HepG2 (cell line): ENCODE results near the gene IGDCC3. TPM values are rescaled to one million over a fixed set of nuclear protein-coding genes. Genes with fewer than 3 reads are reported as not detected.

Experiments used
- ARNT2 ChIP-seq: sonication (generic); formaldehyde crosslinking; IDR thresholded peaks from 2 replicates; pipeline ENCODE4 v1.8.0; 2022; ENCODE audit warnings: mild to moderate bottlenecking, low read depth, missing genetic modification reagents, moderate library complexity
- ASH2L ChIP-seq: fragments of 300-600, 200-600 bp; sonication (generic); IDR thresholded peaks from 2 replicates; pipeline ENCODE4 v1.7.0; 2017; ENCODE audit warnings: low read depth, mild to moderate bottlenecking, moderate library complexity, mixed read lengths, low read length; ENCODE audit not compliant: insufficient read length
- CCDC6 ChIP-seq: sonication (generic); formaldehyde crosslinking; IDR thresholded peaks from 2 replicates; pipeline ENCODE4 v1.8.1; 2022; ENCODE audit warnings: mild to moderate bottlenecking, missing genetic modification reagents, moderate library complexity
- CREM ChIP-seq, 2 experiments: sonication (generic) in 1 of 2; formaldehyde crosslinking in 1 of 2; IDR thresholded peaks; 2 replicates each; pipeline versions ENCODE4 v1.4.0 to v1.6.1; 2016 to 2020; ENCODE audit warnings: antibody characterized with exemption in 1 of 2, mild to moderate bottlenecking in 1 of 2, missing genetic modification reagents in 1 of 2
- DBP ChIP-seq: sonication (generic); formaldehyde crosslinking; IDR thresholded peaks from 2 replicates; pipeline ENCODE4 v1.4.0; 2020; ENCODE audit warnings: missing genetic modification reagents; ENCODE audit errors: not compliant biosample characterization
- DDIT3 ChIP-seq: sonication (generic); formaldehyde crosslinking; IDR thresholded peaks from 2 replicates; pipeline ENCODE4 v1.4.0; 2020; ENCODE audit warnings: mild to moderate bottlenecking, missing genetic modification reagents
- FOXO1 ChIP-seq: sonication (generic); formaldehyde crosslinking; IDR thresholded peaks from 2 replicates; pipeline ENCODE4 v1.4.0; 2020; ENCODE audit warnings: missing genetic modification reagents
- HMGXB4 ChIP-seq, 2 experiments: sonication (generic) in 1 of 2; formaldehyde crosslinking in 1 of 2; IDR thresholded peaks; 2 replicates each; pipeline versions ENCODE4 v1.4.0 to v1.6.1; 2018 to 2020; ENCODE audit warnings: missing genetic modification reagents in 2 of 2, borderline replicate concordance in 1 of 2, low read depth in 1 of 2, mild to moderate bottlenecking in 1 of 2, missing biosample characterization in 1 of 2
- KLF15 ChIP-seq: sonication (generic); formaldehyde crosslinking; IDR thresholded peaks from 2 replicates; pipeline ENCODE4 v1.8.1; 2023; ENCODE audit warnings: borderline replicate concordance, mild to moderate bottlenecking, inconsistent platforms, missing genetic modification reagents, mixed read lengths
- NFKB2 ChIP-seq: sonication (generic); formaldehyde crosslinking; IDR thresholded peaks from 2 replicates; pipeline ENCODE4 v1.4.0; 2020; ENCODE audit warnings: missing genetic modification reagents, borderline replicate concordance
- POLR2AphosphoS5 ChIP-seq: IDR thresholded peaks from 2 replicates; pipeline ENCODE4 v1.6.1; 2012; ENCODE audit warnings: low read depth, low read length
- SOX13 ChIP-seq, 3 experiments: fragments of 450-650 bp in 1 of 3; sonication (generic) in 1 of 3; formaldehyde crosslinking in 1 of 3; IDR thresholded peaks in 2 of 3; conservative IDR thresholded peaks in 1 of 3; 2 replicates each; pipeline versions ENCODE4 v1.5.0 to v1.6.1; 2016 to 2020; ENCODE audit warnings: antibody characterized with exemption in 1 of 3, mild to moderate bottlenecking in 1 of 3, missing compliant biosample characterization in 1 of 3, missing genetic modification reagents in 1 of 3, moderate library complexity in 1 of 3
- THAP11 ChIP-seq: IDR thresholded peaks from 2 replicates; pipeline ENCODE4 v1.6.1; 2016; ENCODE audit warnings: missing biosample characterization, missing genetic modification reagents
- THAP7 ChIP-seq: sonication (generic); formaldehyde crosslinking; IDR thresholded peaks from 2 replicates; pipeline ENCODE4 v1.8.1; 2023; ENCODE audit warnings: mild to moderate bottlenecking, missing genetic modification reagents
- ZKSCAN8 ChIP-seq: IDR thresholded peaks from 2 replicates; pipeline ENCODE4 v1.6.1; 2016; ENCODE audit warnings: borderline replicate concordance, missing genetic modification reagents, missing compliant biosample characterization
- ZMYM3 ChIP-seq: sonication (generic); formaldehyde crosslinking; IDR thresholded peaks from 2 replicates; pipeline ENCODE4 v1.5.1; 2020; ENCODE audit warnings: mild to moderate bottlenecking, missing genetic modification reagents
- ZNF224 ChIP-seq: sonication (generic); formaldehyde crosslinking; IDR thresholded peaks from 2 replicates; pipeline ENCODE4 v1.5.0; 2020; ENCODE audit warnings: mild to moderate bottlenecking, missing genetic modification reagents
- ZNF30 ChIP-seq: sonication (generic); formaldehyde crosslinking; IDR thresholded peaks from 2 replicates; pipeline ENCODE4 v1.5.0; 2020; ENCODE audit warnings: mild to moderate bottlenecking, missing genetic modification reagents
- ZNF335 ChIP-seq: sonication (generic); formaldehyde crosslinking; IDR thresholded peaks from 2 replicates; pipeline ENCODE4 v1.4.0; 2020; ENCODE audit warnings: missing genetic modification reagents
- ZNF775 ChIP-seq: sonication (generic); formaldehyde crosslinking; IDR thresholded peaks from 2 replicates; pipeline ENCODE4 v1.4.0; 2020; ENCODE audit warnings: missing genetic modification reagents, mild to moderate bottlenecking, moderate library complexity, borderline replicate concordance
- ZNF782 ChIP-seq: sonication (generic); formaldehyde crosslinking; IDR thresholded peaks from 2 replicates; pipeline ENCODE4 v1.4.0; 2020; ENCODE audit warnings: missing genetic modification reagents, mild to moderate bottlenecking, borderline replicate concordance
- ZNF784 ChIP-seq: sonication (generic); formaldehyde crosslinking; IDR thresholded peaks from 2 replicates; pipeline ENCODE4 v1.5.1; 2020; ENCODE audit warnings: missing genetic modification reagents, mild to moderate bottlenecking, borderline replicate concordance
- polyA plus RNA-seq, 8 experiments: library from polyadenylated mRNA; depleted of rRNA in 3 of 8; stranded (reverse) in 7 of 8; unstranded in 1 of 8; fragments of >200 nt; fragmentation: Illumina TruSeq in 4 of 8; extraction: Trizol in 4 of 8; gene quantifications; 2 replicates each; pipeline versions ENCODE4 v1.2.1 to v1.2.3, GENCODE V29; 2011 to 2016; ENCODE audit warnings: low read depth in 4 of 8, missing spikeins in 1 of 8, mixed read lengths in 1 of 8; ENCODE audit not compliant: insufficient read depth in 1 of 8
- total RNA-seq, 5 experiments: library from RNA; depleted of rRNA; stranded (reverse); fragments of >200 nt; fragmentation: Illumina TruSeq; extraction: Trizol; gene quantifications; 2 replicates each; pipeline ENCODE4 v1.2.3, GENCODE V29; 2016; ENCODE audit warnings: low read depth in 1 of 5

The IGDCC3 gene
- total and polyA plus RNA-seq, 2 of the 13 experiments (the other 11 are each of a cell fraction or from before 2014, with no cell fraction given) = 30.1 to 51.8 TPM

GRCh38 chr15:65384895-65385869 is 7.4 kb upstream of the IGDCC3 start (continued):
- TF ChIP-seq ZMYM3 (CRISPR knock-in tag) = peak; percentile 19; the same call in 1 of the 2 replicates
- peak; percentile 51 for TF ChIP-seq POLR2AphosphoS5
- no peak for TF ChIP-seq ASH2L
- no peak for TF ChIP-seq KLF15 (CRISPR knock-in tag)
- peak; percentile 23; the same call in 1 of the 2 replicates for TF ChIP-seq FOXO1 (CRISPR knock-in tag)
- 0 out of 2 replicates have a peak, but pooled peaks have one; percentile 80 for TF ChIP-seq ZNF30
- TF ChIP-seq NFKB2 = peak; percentile 40; the same call in 1 of the 2 replicates
- TF ChIP-seq CCDC6 (CRISPR knock-in tag) = 0 out of 2 replicates have a peak, but pooled peaks have one; percentile 2
- peak; percentile 33; the same call in 1 of the 2 replicates for TF ChIP-seq ZNF335 (CRISPR knock-in tag)
- TF ChIP-seq SOX13 (IDR thresholded peaks at IDR 0.05) = no peak
- TF ChIP-seq SOX13 (CRISPR knock-in tag; conservative IDR thresholded peaks at IDR 0.05 in 1 of 2, IDR thresholded peaks at IDR 0.05 in 1 of 2) = peak in 1 of 2 experiments; percentile 33; a peak in 2 of 4 replicates
- TF ChIP-seq ZNF784 (CRISPR knock-in tag) = peak; percentile 15; the same call in 1 of the 2 replicates
- TF ChIP-seq ZKSCAN8 = peak; percentile 47; the same call in 1 of the 2 replicates
- no peak for TF ChIP-seq CREM (IDR thresholded peaks at IDR 0.05)
- TF ChIP-seq CREM (CRISPR knock-in tag; IDR thresholded peaks at IDR 0.05) = no peak
- TF ChIP-seq ZNF782 (CRISPR knock-in tag) = peak; percentile 90; the same call in 1 of the 2 replicates
- no peak for TF ChIP-seq ZNF775 (CRISPR knock-in tag)
- TF ChIP-seq DBP = no peak
- no peak for TF ChIP-seq ZNF224 (CRISPR knock-in tag)
- peak; percentile 87 to 94 for TF ChIP-seq HMGXB4 (CRISPR knock-in tag; IDR thresholded peaks at IDR 0.05; ENCODE audit: borderline replicate concordance in 1 of 2, low read depth in 1 of 2)
- TF ChIP-seq DDIT3 (CRISPR knock-in tag) = no peak
- TF ChIP-seq ARNT2 (CRISPR knock-in tag) = 0 out of 2 replicates have a peak, but pooled peaks have one; percentile 53
- peak; percentile 76 for TF ChIP-seq THAP7 (CRISPR knock-in tag)
- peak; percentile 40 for TF ChIP-seq THAP11 (CRISPR knock-in tag)
